Subcutaneous adipose tissue (tissue), 4 donors: Measurements from ENCODE around the gene UBA52. TPM values are rescaled to one million over a fixed set of nuclear protein-coding genes. Genes with fewer than 3 reads are reported as not detected.

Source experiments
- CTCF ChIP-seq: fragments of 450-650 bp; IDR thresholded peaks from one replicate; pipeline ENCODE4 v1.5.1; 2016; ENCODE audit warnings: low read depth, mild to moderate bottlenecking, control low read depth, antibody characterized with exemption, moderate library complexity
- total RNA-seq, 4 donors: library from RNA; depleted of rRNA; stranded (reverse); fragments of >200 nt; gene quantifications; one replicate each; pipeline ENCODE4 v1.1.0, GENCODE V29; 2016

The UBA52 gene
- total RNA-seq, 4 donors from 2014 or later: 498 to 791 (median 619) TPM

DNA sequence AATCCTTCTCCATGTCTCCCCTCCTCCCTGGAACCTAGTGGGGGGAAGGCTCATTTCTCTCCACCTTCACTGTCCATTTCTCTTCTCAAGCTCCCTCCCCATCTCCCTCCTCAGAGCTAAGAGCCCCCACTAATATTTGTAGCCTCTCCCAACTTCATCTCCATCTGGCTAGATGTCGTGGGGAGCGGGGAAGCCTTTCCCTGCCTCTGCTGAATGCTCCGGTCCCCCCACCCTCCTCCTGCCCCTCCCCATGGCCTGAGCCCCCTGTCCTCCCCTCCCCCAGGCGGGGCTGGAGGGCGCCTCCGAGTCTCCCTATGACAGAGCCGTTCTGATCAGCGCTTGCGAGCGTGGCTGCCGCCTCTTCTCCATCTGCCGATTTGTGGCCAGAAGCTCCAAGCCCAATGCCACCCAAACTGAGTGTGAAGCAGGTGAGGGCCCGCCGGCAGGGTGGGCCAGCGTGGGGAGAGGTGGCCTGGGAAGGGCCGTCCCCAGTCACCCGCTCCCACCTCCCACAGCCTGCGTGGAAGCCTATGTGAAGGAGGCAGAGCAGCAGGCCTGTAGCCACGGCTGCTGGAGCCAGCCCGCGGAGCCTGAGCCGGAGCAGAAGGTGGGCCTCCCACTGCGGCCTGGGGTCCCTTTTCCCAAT is 42.1 kb downstream of the UBA52 start:
- no peak for TF ChIP-seq CTCF

- no peak for TF ChIP-seq CTCF
These were observed 44.4 kb downstream of the UBA52 start for GRCh38 chr19:18616023-18616422.

DNA sequence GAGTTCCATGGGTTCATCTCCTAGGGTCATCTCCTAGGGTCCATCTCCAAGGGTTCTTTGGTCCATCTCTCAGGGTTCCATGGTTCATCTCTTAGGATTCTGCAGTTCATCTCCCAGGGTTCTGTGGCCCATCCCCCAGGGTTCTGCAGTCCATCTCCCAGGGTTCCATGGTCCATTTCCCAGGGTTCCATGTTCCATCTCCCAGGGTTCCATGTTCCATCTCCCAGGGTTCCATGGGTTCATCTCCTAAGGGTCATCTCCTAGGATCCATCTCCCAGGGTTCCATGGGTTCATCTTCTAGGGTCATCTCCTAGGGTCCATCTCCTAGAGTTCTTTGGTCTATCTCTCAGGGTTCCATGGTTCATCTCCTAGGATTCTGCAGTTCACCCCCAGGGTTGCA is 45.9 kb downstream of the UBA52 start:
- no peak for TF ChIP-seq CTCF

DNA sequence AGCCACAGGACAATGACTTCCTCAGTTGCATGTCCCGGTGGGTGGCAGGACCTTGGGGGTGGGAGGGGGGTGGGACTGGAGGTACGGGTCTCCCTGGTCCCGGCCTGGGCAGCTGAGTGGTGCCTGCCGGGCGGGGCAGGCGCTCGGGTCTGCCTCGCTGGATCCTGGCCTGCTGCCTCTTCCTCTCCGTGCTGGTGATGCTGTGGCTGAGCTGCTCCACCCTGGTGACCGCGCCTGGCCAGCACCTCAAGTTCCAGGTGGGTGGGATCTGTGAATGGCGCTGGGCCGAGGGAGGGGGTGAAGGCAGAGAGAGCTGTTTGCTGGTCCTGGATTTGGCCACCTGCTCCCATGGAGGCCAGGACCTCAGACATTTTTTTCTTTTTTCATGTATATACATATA is 46.6 kb downstream of the UBA52 start:
- TF ChIP-seq CTCF: no peak

- TF ChIP-seq CTCF: no peak
These were observed 48.7 kb downstream of the UBA52 start for GRCh38 chr19:18620311-18620710.

DNA sequence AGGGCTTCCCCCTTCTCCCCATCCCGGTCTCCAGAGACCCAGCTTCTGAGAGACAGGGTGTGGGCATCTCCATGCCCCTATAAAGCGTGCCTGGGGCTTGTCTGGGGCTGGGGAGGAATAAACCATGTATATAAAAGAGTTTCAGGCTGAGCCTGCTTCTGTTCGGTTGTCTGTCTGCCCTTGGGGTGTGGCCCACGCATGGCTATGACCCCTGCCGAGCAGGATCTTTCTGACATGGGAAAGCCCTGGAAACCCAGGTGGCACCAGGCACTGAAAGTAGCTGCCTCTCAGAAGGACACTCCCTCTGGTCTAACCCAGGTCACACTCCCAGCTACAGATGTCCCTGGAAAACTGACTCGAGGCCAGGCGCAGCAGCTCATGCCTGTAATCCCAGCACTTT is 49.2 kb downstream of the UBA52 start:
- no peak for TF ChIP-seq CTCF

DNA sequence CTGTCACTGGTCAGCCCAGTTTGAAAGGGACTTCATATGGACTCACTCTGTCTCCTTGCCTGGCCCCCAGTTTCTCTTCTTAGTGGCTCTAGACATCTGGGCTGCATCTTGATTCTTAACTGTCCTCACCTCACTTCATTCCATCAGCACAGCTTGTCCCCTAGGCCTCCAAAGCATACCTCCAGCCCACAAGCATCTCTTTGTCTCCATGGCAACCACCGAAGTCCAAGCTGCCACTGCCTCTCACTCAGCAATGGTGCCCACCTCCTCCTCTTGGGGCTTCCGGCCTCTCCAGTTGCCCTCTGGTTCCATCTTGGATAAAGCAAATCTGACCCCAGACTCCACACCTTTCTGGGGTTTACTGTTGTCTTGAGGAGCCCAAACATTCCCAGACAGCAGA is 55.2 kb downstream of the UBA52 start:
- no peak for TF ChIP-seq CTCF

Other genes starting within 250 kb of the UBA52 start
- gene LSM4, start 248.8 kb upstream of the UBA52 start, total RNA-seq: 10 to 100 TPM; 70.3 to 87.7 (median 81.4) TPM
- 10 to 100 TPM; 17.4 to 33.9 (median 22.6) TPM for gene PGPEP1, start 231.3 kb upstream of the UBA52 start, total RNA-seq
- 10 to 100 TPM in 2 of 4 donors, 1 to 10 TPM in 2; 1.7 to 20.6 (median 8.4) TPM for gene GDF15, start 185.7 kb upstream of the UBA52 start, total RNA-seq
- 10 to 100 TPM in 3 of 4 donors, 1 to 10 TPM in 1; 8.3 to 32.0 (median 18.7) TPM for gene LRRC25, start 174.2 kb upstream of the UBA52 start, total RNA-seq
- gene SSBP4, start 152.5 kb upstream of the UBA52 start, total RNA-seq: 10 to 100 TPM; 19.8 to 32.0 (median 23.1) TPM
- 10 to 100 TPM in 3 of 4 donors, 1 to 10 TPM in 1; 9.9 to 50.5 (median 11.4) TPM for gene ISYNA1, start 133.7 kb upstream of the UBA52 start, total RNA-seq
- 10 to 100 TPM; 14.3 to 16.1 (median 15.3) TPM for gene ELL, start 49.8 kb upstream of the UBA52 start, total RNA-seq
- gene FKBP8, start 28.3 kb upstream of the UBA52 start, total RNA-seq: 100 to 1,000 TPM; 105 to 369 (median 280) TPM
- 100 to 1,000 TPM in 3 of 4 donors, 10 to 100 TPM in 1; 97.2 to 145 (median 120) TPM for gene KXD1, start 14.0 kb upstream of the UBA52 start, total RNA-seq
- 100 to 1,000 TPM in 2 of 4 donors, 10 to 100 TPM in 2; 49.1 to 128 (median 99.7) TPM for gene REX1BD, start 16.9 kb downstream of the UBA52 start, total RNA-seq
- 100 to 1,000 TPM in 2 of 4 donors, 10 to 100 TPM in 2; 28.5 to 117 (median 84.3) TPM for gene CRLF1, start 34.9 kb downstream of the UBA52 start, total RNA-seq
- gene TMEM59L, start 41.0 kb downstream of the UBA52 start, total RNA-seq: 1 to 10 TPM in 1 of 4 donors, under 1 TPM in 2, not detected in 1; 0.34 to 2.1 (median 0.88) TPM
- gene KLHL26, start 65.2 kb downstream of the UBA52 start, total RNA-seq: 10 to 100 TPM in 2 of 4 donors, 1 to 10 TPM in 2; 6.7 to 29.0 (median 12.1) TPM
- 1 to 10 TPM; 2.0 to 8.3 (median 3.9) TPM for gene CRTC1, start 111.8 kb downstream of the UBA52 start, total RNA-seq
- gene COMP, start 219.4 kb downstream of the UBA52 start, total RNA-seq: 10 to 100 TPM in 3 of 4 donors, 1 to 10 TPM in 1; 6.2 to 48.0 (median 14.2) TPM